Effector CD4-positive, alpha-beta T cell (primary cell): ENCODE data around the gene HACD4.
A peak's percentile ranks its signal among the peaks of the same experiment; 100 is the strongest.

ENCODE experiments used
- DNase-seq: peaks from one replicate; pipeline ENCODE4 v3.0.0-alpha.2; 2020
- total RNA-seq: gene quantifications from one replicate; lab custom pipeline; 2026; lab: John Stamatoyannopoulos, UW

HACD4 gene, protein sequence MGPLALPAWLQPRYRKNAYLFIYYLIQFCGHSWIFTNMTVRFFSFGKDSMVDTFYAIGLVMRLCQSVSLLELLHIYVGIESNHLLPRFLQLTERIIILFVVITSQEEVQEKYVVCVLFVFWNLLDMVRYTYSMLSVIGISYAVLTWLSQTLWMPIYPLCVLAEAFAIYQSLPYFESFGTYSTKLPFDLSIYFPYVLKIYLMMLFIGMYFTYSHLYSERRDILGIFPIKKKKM
- total RNA-seq, result 47.5 reads per million, percentile 67 among the genes with 10 or more reads in this experiment

DNA sequence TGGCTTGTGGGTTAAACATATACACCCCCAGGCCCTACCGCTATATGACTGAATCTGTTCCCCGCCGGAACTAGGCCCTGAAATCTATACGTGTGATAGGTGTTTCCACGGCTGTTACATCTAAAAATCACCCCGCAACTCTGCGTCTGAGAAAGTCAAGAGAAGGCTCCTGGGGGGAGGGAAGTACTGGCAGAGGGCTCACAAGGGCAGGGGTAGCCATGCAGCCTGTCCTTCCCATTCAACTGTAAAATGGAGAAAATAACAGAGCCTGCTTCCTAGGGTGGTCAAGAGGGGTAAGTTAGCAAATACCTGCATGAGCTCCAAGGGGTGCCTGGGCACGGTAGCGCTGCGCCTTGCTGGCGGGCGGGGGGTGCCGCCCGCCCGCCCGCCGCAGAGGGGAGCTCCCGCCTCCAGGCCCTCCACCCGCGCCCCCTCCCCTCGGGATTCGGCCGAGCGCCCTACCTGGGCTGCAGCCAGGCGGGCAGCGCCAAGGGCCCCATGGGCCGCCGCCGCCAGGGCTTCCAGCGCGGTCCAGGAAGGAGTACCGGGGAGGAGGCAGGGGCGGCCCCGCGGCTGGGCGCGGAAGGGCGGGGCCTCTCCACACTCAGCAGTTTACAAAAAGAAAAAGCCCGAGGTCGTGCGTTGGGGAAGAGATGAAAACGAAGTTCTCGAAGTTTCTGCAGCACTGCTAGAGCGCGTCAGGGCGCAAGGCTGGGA lies at the start of gene HACD4:
HACD4 (minus strand) TSS at position 550 of the 717 bp plus-strand sequence; CDS start at position 500, 50 bp downstream.
- peak; percentile 54 for DNase-seq

DNA sequence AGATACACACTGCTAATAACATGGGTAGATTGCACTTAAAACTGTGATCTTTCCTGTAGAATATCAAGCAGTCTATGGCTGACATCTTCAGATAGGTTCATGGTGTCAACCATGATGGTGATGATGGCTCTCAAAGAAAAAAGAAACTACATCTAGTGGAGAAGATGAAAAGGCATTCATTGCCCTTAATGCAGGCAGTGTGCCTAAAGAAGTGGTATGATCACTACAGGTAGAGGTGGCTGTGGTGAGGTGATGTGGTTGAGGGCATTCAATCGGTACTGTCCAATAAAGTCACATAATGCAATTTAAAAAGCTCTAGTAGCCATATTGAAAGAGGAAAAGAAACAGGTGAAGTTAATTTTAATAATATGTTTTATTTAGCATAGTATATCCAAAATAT lies 49.4 kb upstream of the HACD4 start:
- no peak for DNase-seq

DNA sequence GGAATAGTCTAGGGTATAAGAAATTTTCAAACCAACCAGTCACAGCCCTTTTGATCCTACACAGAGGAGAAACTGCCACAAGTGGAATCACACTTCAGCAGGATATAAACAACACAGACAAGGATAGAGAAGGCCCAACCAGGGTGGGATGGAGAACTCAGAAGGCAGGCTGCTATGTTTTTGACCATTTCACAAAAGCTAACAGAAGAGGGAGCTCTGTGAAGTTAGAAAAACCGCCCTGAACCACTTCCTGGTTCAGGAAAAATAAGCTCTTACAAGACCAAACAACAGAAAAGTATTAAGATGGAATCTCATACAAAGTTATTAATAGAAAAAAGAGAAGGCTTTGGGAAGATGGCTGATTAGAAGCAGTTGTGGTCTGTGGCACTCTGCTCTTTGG lies 47.3 kb upstream of the HACD4 start:
- no peak for DNase-seq

DNA sequence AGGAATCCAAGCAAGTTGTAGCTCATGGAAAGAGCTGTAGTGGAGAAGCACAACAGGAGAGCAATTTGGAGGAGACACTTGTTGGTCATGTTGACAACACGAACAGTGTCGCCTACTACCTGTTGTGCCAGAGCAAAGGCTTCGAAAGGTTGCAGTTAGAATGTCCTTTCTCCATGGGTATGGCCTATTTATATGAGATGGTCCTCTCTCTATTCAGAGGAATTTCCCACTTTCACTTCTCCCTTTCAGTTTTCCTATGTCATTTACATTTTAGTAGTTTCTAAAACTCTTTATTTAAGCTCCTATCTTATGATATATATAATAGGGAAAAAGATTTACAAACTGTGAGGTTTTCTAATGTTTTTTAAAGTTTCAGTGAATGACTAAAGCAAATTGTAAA lies 46.3 kb upstream of the HACD4 start, which contains the start of gene IFNB1:
IFNB1 (minus strand) TSS at position 162 of the 400 bp plus-strand sequence; CDS start at position 89, 73 bp downstream.
- no peak for DNase-seq

DNA sequence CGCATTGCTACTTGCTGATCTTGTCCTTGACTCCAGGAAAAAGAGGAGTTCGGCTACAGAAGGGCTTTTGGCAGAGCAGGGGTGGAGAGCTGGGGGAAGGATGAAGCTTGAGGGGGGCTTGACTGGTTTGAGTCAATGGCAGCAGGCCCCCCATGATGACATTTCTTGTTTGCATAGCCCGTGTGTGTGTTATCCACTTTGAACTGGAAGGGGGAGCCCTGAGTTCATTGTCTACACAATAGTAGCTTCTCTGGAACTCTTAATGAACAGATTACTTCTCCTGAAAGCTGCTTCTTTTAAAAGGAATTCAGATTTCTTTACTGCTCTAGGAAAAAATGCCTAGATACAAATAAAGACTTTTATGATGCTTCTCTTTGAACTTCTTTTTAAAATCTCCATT lies 44.0 kb upstream of the HACD4 start:
- no peak for DNase-seq

DNA sequence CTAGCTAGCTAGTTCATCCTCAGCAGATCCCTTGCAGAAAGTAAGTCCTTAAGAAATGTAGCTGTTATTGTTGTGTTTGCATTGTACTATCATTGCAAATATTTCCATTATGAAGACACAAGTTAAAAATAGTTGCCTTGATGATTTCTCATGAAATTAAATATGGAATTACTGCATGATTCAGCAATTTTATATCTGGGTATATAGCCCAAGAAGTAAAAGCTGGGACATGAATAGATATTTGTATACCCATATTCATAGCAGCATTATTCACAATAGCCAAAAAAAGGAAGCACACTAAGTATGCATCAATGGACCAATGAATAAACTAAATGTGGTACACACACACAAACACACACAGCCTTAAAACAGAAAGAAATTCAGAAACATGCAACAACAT lies 39.5 kb upstream of the HACD4 start:
- DNase-seq, result no peak

DNA sequence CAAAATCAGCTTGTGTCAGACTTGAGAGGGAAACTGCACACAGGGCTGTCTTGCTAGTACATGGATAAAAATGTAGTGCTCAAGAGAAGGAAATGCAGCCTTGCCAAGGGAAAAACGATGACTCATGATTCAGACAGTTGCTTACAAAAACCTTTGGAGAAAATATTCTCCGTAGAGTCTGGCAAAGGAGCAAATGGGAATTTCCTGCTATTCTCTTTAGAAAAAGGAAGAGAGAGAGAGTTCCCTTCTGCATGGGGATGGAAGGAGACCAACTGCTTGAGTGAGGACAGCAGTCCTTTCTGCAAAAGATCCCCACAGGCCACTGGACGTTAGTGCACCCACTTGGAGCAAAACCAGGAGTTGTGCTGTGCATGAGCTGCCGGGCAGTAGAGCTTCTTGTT lies 38.7 kb upstream of the HACD4 start:
- no peak for DNase-seq

DNA sequence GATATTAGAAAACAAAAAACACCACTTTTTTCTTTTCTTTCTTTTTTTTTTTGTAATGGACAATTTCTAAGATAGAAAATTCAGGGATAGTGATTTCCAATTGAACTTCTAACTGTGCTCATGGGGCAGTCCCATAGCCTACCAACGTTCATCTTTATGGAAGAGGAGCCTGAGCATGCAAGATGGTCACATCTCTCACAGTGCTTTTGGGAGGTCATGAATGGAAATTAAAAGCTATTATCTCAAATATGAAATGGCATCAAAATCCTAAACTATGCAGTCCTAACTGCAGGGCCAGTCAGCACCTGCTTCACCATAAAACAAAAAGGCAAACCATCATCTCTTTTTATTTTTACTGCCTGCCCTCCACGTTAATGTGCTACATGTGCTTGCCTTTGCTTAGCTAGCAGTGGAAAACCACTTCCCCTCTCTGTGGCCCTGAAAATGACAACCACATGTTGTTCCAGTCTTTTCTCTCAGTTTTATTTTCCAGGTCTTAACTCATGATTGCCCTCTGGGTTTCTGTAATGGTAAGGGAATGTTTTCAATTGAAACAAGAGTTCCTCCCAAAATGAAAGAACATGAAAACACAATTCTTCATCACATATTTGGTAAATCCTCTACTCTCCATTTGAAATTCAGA lies 29.6 kb upstream of the HACD4 start:
- no peak for DNase-seq

DNA sequence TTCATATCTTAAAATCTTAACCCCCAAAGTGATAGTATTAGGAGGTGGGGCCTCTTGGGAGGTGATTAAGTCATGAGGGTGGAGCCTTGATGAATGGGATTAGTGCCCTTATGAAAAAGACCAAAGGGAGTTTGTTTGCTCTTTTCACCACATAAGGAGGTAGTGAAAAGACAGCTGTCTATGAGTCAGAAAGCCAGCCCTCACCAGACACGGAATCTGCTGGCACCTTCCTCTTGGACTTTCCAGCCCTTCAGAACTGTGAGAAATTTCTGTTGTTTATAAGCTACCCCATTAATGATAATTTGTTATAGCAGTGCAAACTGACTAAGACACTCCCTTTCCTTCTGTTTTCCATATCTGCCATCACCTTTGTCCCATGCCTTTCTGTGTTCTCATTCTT lies 25.5 kb upstream of the HACD4 start:
- no peak for DNase-seq

DNA sequence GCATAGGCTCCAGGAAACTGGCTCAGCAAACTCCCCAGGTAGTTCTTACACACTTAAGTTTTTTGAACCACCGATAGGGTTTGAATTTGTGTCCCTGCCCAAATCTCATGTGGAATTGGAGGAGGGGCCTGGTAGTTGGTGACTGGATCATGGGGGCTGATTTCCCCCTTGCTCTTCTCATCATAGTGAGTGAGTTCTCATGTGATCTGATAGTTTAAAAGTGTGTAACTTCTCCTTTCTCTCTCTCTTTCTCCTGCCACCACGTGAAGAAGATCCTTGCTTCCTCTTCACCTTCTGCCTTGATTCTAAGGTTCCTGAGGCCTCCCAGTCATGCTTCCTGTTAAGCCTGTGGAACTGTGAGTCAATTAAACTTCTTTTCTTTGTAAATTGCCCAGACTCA lies 22.4 kb upstream of the HACD4 start:
- DNase-seq, result no peak

DNA sequence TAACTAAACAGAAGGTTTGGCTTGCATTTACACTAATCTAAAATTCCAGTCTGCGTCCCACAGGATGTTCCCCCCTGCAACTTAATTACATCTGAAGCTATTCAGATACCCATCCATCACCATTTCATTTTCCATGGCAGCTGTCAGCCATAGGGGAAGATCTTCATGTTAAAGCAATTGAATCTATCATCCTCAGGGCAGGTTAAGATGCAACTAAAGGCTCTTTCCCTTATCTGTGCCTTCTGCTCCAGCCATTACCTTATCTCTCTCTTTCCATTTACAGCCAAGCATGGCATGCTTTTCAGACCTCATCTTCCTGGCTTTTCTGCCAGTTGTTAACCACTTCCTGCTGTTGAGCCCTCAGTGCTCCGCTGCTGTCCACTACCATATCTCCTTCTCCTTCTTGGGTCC lies 15.8 kb upstream of the HACD4 start:
- DNase-seq, result no peak

DNA sequence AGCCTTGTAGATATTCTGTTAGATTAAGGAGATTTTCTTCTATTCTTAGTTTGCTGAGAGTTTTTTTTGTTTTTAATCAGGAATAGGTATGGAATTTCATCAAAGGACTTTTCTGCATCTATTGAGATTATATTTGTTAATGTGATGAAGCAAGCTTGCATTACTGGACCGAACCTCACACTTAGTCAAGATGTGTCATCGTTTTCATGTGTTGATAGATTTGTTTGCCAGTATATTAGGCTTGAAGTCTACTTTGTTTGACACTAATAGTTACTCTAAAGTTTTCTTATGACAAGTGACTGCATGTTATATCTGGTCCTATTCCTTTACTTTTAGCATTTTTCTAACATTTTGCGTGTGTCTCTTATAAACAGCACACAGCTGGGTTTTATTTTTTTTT lies 12.4 kb upstream of the HACD4 start:
- DNase-seq, result no peak

DNA sequence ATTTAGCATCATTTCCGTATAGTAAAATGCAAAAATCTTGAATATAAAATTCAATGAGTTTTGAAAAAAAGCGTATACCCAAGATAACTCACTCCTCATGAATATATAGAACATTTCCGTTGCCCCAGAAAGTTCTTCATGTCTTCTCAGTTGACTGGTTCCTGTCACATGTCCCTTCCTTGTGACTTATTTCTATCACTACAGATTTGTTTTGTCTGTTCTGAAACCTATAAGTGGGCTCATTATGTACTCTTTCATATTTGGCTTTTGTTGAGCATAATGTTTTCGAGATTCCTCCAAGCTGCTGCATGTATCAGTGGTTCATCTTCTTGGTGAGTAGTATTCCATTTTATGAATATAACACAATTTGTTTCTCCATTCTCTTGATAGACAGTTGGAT lies 11.0 kb upstream of the HACD4 start:
- DNase-seq, result no peak

DNA sequence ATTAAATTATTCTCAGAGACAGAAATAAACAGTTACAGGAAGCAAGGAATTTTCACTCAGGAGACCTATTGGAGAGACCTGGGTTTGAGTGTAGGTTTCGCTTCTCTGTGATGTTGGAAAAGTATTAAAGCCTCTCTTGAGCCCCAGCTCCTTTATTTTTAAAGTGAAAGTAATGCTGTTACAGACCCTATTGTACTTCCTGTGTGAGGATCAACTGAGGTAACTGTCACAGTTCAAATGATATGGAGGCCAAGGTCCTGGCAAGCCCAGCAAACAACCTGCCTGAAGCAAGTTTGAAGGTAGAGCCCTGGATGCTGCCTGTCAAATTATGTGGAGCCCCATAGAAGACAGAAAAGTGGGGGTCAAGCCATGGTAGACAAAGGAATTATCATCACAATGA lies 7.9 kb upstream of the HACD4 start:
- DNase-seq, result no peak

DNA sequence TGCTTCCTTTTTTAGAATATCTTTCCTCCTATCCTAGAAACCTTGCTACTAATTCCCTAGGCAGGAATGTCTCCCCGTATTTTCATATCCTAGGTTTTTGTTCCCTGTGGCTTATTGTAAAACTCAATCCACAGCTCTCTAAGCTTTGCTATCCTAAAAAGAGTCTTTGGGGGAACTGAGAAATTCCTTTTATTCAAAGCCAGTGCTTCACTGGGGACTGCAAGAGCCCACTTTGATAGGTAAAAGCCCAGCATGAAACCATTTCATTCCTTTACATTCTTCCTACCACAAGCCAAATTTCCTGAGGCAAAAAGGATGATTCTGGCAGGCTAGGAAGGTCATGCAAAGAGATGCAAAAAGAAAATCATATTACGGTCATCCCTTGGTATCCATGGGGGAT lies 5.8 kb upstream of the HACD4 start:
- DNase-seq, result no peak

DNA sequence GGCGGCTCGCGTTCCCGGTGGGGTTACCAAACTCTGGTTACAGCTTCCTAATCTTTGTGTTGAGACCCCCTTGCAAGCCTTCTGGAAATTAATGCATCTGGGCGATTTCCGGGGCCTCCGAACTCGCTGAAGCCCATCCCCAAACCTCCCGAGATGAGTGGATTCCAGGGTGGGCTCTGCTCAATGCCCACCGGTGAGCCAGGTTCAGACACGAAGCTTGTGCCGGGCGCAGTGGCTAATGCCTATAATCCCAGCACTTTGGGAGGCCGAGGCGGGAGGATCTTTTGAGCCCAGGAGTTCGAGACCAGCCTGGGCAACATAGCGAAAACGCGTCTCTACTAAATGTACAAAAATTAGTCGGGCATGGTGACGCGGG lies 356 bp upstream of the HACD4 start:
- DNase-seq, result no peak

DNA sequence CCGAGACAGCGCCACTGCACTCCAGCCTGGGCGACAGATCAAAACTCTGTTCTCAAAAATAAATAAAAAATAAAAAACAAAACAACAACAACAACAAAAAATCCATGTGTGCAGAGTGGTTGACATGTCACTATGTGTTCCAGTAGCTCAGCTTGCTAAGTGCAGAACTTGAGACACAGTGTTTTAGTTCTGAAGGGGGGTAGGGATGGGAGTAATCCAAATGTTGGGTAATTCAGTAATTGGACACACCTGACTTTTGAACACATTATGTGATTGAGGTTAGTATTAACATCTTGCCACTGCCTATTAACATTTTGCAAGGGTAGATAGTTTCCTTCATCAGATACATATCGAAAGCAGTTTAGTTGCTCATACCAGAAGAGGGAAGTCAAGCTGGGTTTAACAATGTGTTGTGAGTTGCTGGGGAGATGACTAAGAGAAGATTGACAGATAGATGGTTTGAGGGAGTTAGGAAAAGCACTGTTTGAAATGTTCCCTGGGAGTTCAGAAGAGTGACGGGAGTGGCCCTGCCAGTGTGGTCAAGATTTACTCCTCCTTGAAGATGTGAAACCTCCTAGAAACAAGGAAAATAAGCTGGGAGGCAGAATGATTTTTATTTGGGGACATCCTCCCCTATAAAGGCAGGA lies 928 bp downstream of the HACD4 start:
- no peak for DNase-seq

DNA sequence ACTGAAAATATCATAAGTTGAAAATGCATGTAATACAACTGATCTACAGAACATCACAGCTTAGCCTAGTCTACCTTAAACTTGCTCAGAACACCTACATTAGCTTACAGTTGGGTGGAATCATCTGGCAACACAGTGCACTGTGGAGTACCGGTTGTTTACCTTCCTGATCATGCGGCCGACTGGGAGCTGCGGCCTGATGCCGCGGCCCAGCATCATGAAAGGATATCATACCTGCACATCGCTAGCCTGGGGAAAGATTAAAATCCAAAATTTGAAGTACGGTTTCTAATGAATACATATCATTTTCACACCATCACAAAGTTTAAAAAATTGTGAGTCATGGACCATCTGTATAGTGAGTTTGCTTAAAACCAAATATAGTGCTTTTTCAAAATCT lies 1.8 kb downstream of the HACD4 start:
- DNase-seq, result no peak

DNA sequence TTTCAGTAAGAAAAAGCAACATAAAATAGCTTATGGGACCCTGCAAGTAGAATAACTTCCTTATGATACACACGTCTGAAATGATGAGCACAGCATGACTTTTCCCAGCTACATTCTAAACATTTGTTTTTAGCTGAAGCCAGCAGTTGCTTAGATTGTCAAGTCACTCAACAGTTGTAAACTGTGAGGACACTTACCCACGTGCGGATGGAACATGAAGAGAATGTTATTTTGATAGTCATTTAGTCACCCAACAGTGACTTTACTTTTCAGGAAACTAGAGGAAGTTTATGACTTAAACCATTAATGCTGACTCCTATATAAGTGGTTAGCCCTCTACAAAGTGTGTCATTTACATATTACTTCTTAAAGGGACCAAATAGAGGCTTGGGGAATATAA lies 3.0 kb downstream of the HACD4 start:
- no peak for DNase-seq

DNA sequence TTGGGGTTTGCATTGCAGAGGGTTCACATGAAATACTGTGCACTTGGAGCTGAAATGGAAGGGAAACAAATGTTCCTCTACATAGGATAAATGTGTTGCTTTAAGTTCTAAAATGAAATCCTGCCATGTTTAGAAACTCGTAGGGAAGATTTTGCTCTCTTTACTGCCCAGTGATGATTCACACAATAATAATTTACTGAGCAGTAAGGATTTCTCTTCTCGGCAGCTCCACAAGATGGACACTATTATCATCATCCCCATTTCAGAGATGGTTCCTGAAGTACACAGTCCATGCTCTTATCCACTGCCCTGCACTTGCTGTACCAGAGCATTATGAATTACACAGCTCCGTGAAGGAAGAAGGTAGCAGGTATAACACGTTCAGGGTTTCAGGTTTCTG lies 4.1 kb downstream of the HACD4 start:
- no peak for DNase-seq

DNA sequence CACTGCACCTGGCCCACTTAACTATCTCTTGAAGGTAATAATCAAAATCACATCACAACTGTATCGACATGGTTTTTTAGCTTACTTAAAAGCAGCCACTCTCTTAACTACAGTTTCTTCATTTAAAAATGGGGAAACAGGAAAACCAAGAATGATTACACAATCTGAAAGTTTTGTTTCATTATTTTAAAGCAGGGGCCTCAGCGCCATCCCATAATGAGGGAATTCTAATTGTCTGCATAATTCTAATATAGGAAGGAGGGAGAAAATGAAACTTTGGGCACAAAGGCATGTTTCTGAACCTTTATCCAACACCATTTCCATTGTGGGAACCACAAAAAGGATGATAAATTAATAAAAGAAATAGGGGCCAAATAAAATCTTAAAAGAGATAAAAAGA lies 7.6 kb downstream of the HACD4 start:
- no peak for DNase-seq

DNA sequence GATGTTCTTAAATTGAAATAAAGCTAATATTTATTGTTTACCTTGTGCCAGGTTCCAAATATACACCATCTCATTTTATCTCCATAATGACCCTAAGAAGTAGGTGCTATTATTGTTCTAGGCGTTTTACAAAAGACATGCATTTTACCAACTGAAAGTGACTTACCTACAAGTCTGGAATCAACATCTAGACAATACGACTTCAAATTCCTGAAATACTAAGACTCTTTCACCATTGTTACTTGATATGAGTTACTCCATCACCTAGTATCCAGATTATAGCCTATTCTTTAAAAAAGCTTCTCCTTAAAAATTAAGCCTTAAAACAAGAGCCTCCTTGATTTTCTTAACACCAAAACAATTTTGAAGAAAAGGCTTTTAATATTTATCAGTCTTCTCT lies 13.3 kb downstream of the HACD4 start:
- no peak for DNase-seq

DNA sequence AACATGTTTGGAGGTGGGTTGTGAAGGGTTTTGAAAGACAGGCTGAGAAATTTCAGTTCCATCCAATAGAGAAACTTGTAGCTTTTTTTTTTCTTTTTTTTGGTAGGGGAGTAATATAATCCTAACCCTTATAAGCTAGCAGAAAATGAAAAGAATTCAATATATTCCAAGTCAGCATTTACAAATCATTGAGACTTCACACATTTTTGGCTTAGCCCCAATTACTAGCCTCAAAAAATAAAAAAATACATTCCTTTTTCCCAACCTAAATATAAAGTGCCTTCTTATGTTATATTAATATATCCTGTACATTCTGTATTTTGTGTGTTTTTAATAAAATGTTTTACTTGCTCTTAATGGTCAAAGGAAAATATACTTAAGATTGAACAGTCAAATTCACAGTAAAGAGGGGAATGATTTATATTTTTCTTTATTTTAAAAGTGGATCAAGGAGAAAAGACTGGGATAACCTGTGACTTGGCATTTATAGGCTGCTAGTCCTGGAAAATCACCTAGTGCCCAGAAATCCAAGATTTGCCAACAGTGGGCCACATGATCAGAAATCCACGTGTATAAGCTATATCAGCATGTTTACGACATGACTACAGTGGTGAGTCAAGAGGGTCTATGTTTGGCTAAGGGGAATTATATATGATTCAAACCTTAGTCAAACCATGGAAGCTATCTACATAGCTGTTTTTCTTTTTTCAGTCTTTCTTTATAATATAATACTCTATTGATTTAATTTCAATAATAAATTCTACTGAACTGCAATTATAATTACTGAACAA lies 14.5 kb downstream of the HACD4 start:
- no peak for DNase-seq
